GM23338 (cell line): ENCODE measurements around the gene TOM1L2. TPM values are rescaled to one million over a fixed set of nuclear protein-coding genes. Genes with fewer than 3 reads are reported as not detected.

Source experiments
- ATAC-seq: fragments of 200-7000 bp; cut with Tn5 transposase; 3 replicates; pipeline ENCODE4 v1.9.1; 2020
- DNase-seq: peaks from one replicate; pipeline ENCODE4 v3.0.0-alpha.2; 2015; ENCODE audit warnings: low spot score
- H2AFZ ChIP-seq: fragments of 200-600 bp; sonication (generic); 2 replicates; pipeline ENCODE4 v1.8.0; 2016; ENCODE audit warnings: antibody characterized with exemption, mild to moderate bottlenecking, moderate library complexity
- H3F3A ChIP-seq: fragments of 200-600 bp; sonication (generic); replicated peaks from 2 replicates; pipeline ENCODE4 v1.8.0; 2017; ENCODE audit warnings: antibody characterized with exemption, mixed run types, low read depth
- H3K27ac ChIP-seq: fragments of 200-600 bp; sonication (generic); 2 replicates; pipeline ENCODE4 v1.6.1; 2016; ENCODE audit warnings: low read depth
- H3K27me3 ChIP-seq: fragments of 200-600 bp; sonication (generic); 2 replicates; pipeline ENCODE4 v1.8.0; 2016; ENCODE audit warnings: mild to moderate bottlenecking, mixed run types, moderate library complexity; ENCODE audit not compliant: insufficient read depth
- H3K36me3 ChIP-seq: fragments of 200-600 bp; sonication (generic); 2 replicates; pipeline ENCODE4 v1.8.0; 2016; ENCODE audit warnings: mild to moderate bottlenecking; ENCODE audit not compliant: insufficient read depth
- H3K4me1 ChIP-seq: fragments of 200-600 bp; sonication (generic); 2 replicates; pipeline ENCODE4 v1.8.0; 2016; ENCODE audit warnings: mild to moderate bottlenecking, moderate library complexity; ENCODE audit not compliant: insufficient read depth
- H3K4me2 ChIP-seq: fragments of 200-600 bp; sonication (generic); 2 replicates; pipeline ENCODE4 v1.7.1; 2017; ENCODE audit warnings: mixed run types
- H3K4me3 ChIP-seq: fragments of 200-600 bp; sonication (generic); 2 replicates; pipeline ENCODE4 v1.6.1; 2016; ENCODE audit warnings: mixed run types
- H3K79me2 ChIP-seq: fragments of 200-600 bp; sonication (generic); replicated peaks from 2 replicates; pipeline ENCODE4 v1.8.0; 2017; ENCODE audit warnings: mild to moderate bottlenecking; ENCODE audit not compliant: insufficient read depth
- H3K9me2 ChIP-seq: fragments of 200-600 bp; sonication (generic); 2 replicates; pipeline ENCODE4 v1.8.0; 2017; ENCODE audit not compliant: insufficient read depth
- H4K20me1 ChIP-seq: fragments of 200-600 bp; sonication (generic); replicated peaks from 2 replicates; pipeline ENCODE4 v1.8.0; 2017; ENCODE audit warnings: mild to moderate bottlenecking; ENCODE audit not compliant: insufficient read depth
- H3K27ac Mint-ChIP-seq: 2 replicates; pipeline ENCODE4 v1.8.0; 2020; ENCODE audit warnings: inconsistent platforms, mild to moderate bottlenecking, moderate library complexity, mixed read lengths
- H3K27me3 Mint-ChIP-seq: 3 replicates; pipeline ENCODE4 v1.8.0; 2022; ENCODE audit warnings: low read depth, mild to moderate bottlenecking, moderate library complexity, mixed read lengths, inconsistent platforms; ENCODE audit not compliant: insufficient read depth, poor library complexity
- H3K36me3 Mint-ChIP-seq: 3 replicates; pipeline ENCODE4 v1.8.0; 2021; ENCODE audit warnings: low read depth, mild to moderate bottlenecking, inconsistent platforms, moderate library complexity, mixed read lengths
- H3K4me1 Mint-ChIP-seq: 3 replicates; pipeline ENCODE4 v1.8.0; 2020; ENCODE audit warnings: mild to moderate bottlenecking, inconsistent platforms, mixed read lengths
- H3K4me3 Mint-ChIP-seq: 3 replicates; pipeline ENCODE4 v1.8.0; 2021; ENCODE audit warnings: moderate library complexity, mild to moderate bottlenecking, inconsistent platforms, mixed read lengths
- H3K9me3 Mint-ChIP-seq: 3 replicates; pipeline ENCODE4 v1.8.0; 2020; ENCODE audit warnings: moderate library complexity, mild to moderate bottlenecking, inconsistent platforms, mixed read lengths
- CTCF ChIP-seq, 2 experiments: fragments of 200-600 bp in 1 of 2; sonication (generic) in 1 of 2; conservative IDR thresholded peaks; 2 replicates each; pipeline versions ENCODE4 v1.5.1 to v1.6.1; 2016 to 2017; ENCODE audit warnings: antibody characterized with exemption in 2 of 2, low read depth in 2 of 2, mild to moderate bottlenecking in 2 of 2, moderate library complexity in 1 of 2
- ETS1 ChIP-seq: IDR thresholded peaks from 2 replicates; pipeline ENCODE4 v1.6.1; 2016; ENCODE audit warnings: antibody characterized with exemption
- POLR2AphosphoS5 ChIP-seq: IDR thresholded peaks from 2 replicates; pipeline ENCODE4 v1.6.1; 2016; ENCODE audit warnings: antibody characterized with exemption, low read depth
- REST ChIP-seq: IDR thresholded peaks from one replicate; pipeline ENCODE4 v1.6.1; 2018; ENCODE audit warnings: antibody characterized with exemption; ENCODE audit not compliant: unreplicated experiment
- STAT1 ChIP-seq: IDR thresholded peaks from one replicate; pipeline ENCODE4 v1.6.1; 2016; ENCODE audit warnings: antibody characterized with exemption; ENCODE audit not compliant: unreplicated experiment
- ZNF114 ChIP-seq: fragments of 250-450 bp; sonication (Bioruptor Pico); IDR thresholded peaks from 2 replicates; pipeline ENCODE4 v1.5.0; 2020; ENCODE audit warnings: mild to moderate bottlenecking, moderate library complexity
- ZNF331 ChIP-seq: fragments of 250-450 bp; sonication (Bioruptor Pico); IDR thresholded peaks from 2 replicates; pipeline ENCODE4 v1.5.0; 2020; ENCODE audit warnings: low read depth, mild to moderate bottlenecking, moderate library complexity
- polyA plus RNA-seq: library from polyadenylated mRNA; unstranded; fragments of >200 nt; fragmentation: Nextera tagmentation; extraction: Ambion mirVana; gene quantifications from 2 replicates; pipeline ENCODE4 v1.2.1, GENCODE V29; 2016
- total RNA-seq: library from RNA; depleted of rRNA; stranded (reverse); fragments of >200 nt; shearing (Covaris generic); gene quantifications from 2 replicates; pipeline ENCODE4 v1.2.3, GENCODE V29; 2014

The TOM1L2 gene
- total and polyA plus RNA-seq, 2 experiments from 2014 or later = 3.3 TPM

GRCh38 chr17:17831208-17832031 lies 140.8 kb downstream of the TOM1L2 start:
- no peak overlapping the region for H3K27ac Mint-ChIP-seq
- H3K9me2 ChIP-seq = no peaks in the 10 kb centered on the region
- no peak for TF ChIP-seq ZNF114 (CRISPR knock-in tag)
- no peak for TF ChIP-seq ETS1
- TF ChIP-seq STAT1 = no peak
- no peak for TF ChIP-seq POLR2AphosphoS5
- TF ChIP-seq REST = no peak
- no peak overlapping the region for H3K4me2 ChIP-seq
- H3K27me3 Mint-ChIP-seq = peaks cover 16% of the 10 kb centered on the region
- ATAC-seq (no peak), DNase-seq (no peak)
- peaks cover 89% of the 10 kb centered on the region for H3K79me2 ChIP-seq
- H3K36me3 ChIP-seq = no peaks in the 10 kb centered on the region
- no peak overlapping the region for H2AFZ ChIP-seq
- no peak overlapping the region for H3K27ac ChIP-seq
- peaks cover 22% of the 10 kb centered on the region for H3K4me1 ChIP-seq
- no peaks in the 10 kb centered on the region for H3K27me3 ChIP-seq
- H3K4me1 Mint-ChIP-seq = peaks cover 50% of the 10 kb centered on the region
- H4K20me1 ChIP-seq = peaks cover 72% of the 10 kb centered on the region
- no peaks in the 10 kb centered on the region; the same call in 1 of the 2 replicates for H3F3A ChIP-seq
- no peak overlapping the region for H3K4me3 ChIP-seq
- H3K4me3 Mint-ChIP-seq = no peak overlapping the region
- peaks cover 51% of the 10 kb centered on the region for H3K36me3 Mint-ChIP-seq
- no peaks in the 10 kb centered on the region for H3K9me3 Mint-ChIP-seq

GRCh38 chr17:17830740-17831207 lies 141.4 kb downstream of the TOM1L2 start:
- Histone ChIP-seq H2AFZ (no peak overlapping the region), H3K9me2 (no peaks in the 10 kb centered on the region), H3K4me2 (no peak overlapping the region), H3F3A (peaks cover 1% of the 10 kb centered on the region; the same call in 1 of the 2 replicates), H3K27me3 (no peaks in the 10 kb centered on the region), H3K79me2 (peaks cover 92% of the 10 kb centered on the region), H4K20me1 (peaks cover 76% of the 10 kb centered on the region), H3K36me3 (no peaks in the 10 kb centered on the region), H3K4me1 (peaks cover 25% of the 10 kb centered on the region), H3K27ac (no peak overlapping the region), H3K4me3 (no peak overlapping the region)
- Mint-ChIP-seq H3K27me3 (peaks cover 12% of the 10 kb centered on the region), H3K27ac (no peak overlapping the region), H3K4me3 (no peak overlapping the region), H3K9me3 (no peaks in the 10 kb centered on the region), H3K36me3 (peaks cover 49% of the 10 kb centered on the region), H3K4me1 (peaks cover 52% of the 10 kb centered on the region)
- no peak for DNase-seq
- ATAC-seq = peak; percentile 9; the same call in 1 of the 3 replicates
- TF ChIP-seq ZNF331 = no peak
- TF ChIP-seq REST = no peak
- TF ChIP-seq CTCF (conservative IDR thresholded peaks at IDR 0.05; ENCODE audit: low read depth in 2 of 2) = no peak
